Measurements from ENCODE around the gene MIF4GD. TPM values are rescaled to one million over a fixed set of nuclear protein-coding genes. Genes with fewer than 3 reads are reported as not detected.
A peak's percentile ranks its signal among the peaks of the same experiment; 100 is the strongest.

The MIF4GD gene, protein sequence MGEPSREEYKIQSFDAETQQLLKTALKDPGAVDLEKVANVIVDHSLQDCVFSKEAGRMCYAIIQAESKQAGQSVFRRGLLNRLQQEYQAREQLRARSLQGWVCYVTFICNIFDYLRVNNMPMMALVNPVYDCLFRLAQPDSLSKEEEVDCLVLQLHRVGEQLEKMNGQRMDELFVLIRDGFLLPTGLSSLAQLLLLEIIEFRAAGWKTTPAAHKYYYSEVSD
- total RNA-seq, result 10 to 100 TPM; 32.5 to 70.1 TPM

DNA sequence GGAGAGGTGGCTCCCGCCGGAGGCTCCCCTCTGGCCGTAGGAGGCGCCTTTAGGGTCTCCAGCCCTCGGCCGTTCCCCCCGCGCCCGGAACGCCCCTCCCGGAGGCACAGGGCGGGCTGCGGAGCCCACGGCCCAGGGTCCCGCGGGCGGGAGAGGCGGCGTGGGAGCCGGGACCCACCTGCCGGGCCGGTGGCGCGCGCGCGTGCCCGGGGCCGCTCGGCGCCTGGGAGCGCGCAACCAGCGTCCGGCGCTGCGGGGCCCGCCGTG, at the start of gene MIF4GD:
Gene MIF4GD, minus strand, starts transcription at position 266 of the 267 bp plus-strand sequence. CDS start 1,036 bp downstream, outside the sequence.
- peaks cover 12 to 25% of the 10 kb centered on the region in 2 donors for H3K4me1 ChIP-seq (ENCODE audit: control insufficient read depth in 1 of 2, low read depth in 2 of 2)
- peaks cover 12% of the 10 kb centered on the region for H3K36me3 ChIP-seq
- TF ChIP-seq, protein P1, sequence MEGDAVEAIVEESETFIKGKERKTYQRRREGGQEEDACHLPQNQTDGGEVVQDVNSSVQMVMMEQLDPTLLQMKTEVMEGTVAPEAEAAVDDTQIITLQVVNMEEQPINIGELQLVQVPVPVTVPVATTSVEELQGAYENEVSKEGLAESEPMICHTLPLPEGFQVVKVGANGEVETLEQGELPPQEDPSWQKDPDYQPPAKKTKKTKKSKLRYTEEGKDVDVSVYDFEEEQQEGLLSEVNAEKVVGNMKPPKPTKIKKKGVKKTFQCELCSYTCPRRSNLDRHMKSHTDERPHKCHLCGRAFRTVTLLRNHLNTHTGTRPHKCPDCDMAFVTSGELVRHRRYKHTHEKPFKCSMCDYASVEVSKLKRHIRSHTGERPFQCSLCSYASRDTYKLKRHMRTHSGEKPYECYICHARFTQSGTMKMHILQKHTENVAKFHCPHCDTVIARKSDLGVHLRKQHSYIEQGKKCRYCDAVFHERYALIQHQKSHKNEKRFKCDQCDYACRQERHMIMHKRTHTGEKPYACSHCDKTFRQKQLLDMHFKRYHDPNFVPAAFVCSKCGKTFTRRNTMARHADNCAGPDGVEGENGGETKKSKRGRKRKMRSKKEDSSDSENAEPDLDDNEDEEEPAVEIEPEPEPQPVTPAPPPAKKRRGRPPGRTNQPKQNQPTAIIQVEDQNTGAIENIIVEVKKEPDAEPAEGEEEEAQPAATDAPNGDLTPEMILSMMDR (IDR thresholded peaks at IDR 0.05), result no peak
- DNase-seq (ENCODE audit: low spot score) (no peak), ATAC-seq (ENCODE audit: insufficient number of reproducible peaks, low FRiP score, low read depth) (no peak)
- H3K27me3 ChIP-seq (replicated peaks; ENCODE audit: insufficient read depth), result no peaks in the 10 kb centered on the region
- H3K9me3 ChIP-seq, result no peaks in the 10 kb centered on the region
- peak within 1 kb of the TSS; percentile 97 to 99 for H3K27ac ChIP-seq
- H3K4me3 ChIP-seq, result peak within 1 kb of the TSS; percentile 97

DNA sequence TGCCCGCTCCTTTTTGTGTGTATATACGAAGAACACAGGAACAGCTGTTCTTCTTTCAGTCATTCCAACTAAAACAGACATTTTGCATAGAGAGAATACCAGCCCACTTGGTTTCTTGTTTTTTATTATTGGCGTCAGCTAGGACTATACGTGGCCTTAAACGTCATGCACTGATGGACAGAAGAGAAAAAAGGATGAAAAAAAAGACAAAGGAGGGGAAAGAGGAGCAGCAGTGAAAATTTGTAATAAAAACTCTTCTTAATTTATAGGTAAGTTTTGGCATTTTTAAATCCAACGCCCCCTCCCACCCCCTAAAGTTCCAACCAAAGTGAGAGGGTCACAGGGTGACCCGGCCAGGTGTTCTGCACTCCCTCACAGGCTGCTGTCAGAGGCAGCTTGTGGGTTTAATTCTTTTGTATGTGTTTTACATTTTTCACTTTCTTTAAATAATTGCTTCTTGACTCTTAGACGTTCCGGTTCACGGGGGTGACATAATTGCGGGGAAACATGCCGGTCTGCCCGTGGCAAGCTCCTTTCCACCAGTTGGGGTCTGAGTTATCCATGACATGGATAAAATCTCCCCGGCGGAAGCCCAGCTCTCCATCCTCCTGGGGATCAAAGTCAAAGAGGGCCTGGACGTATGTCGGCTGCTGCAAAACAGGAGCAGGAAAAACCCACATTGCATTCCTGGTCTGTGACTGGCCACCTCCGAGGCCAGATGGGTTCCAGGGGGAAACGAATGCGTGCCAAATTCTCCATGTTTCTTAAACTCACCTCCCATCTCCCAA, 49.1 kb upstream of the MIF4GD start:
- Histone ChIP-seq H3K4me3 (no peak overlapping the region), H3K27me3 (replicated peaks; ENCODE audit: insufficient read depth) (no peaks in the 10 kb centered on the region), H3K27ac (no peak overlapping the region), H3K9me3 (no peaks in the 10 kb centered on the region), H3K4me1 (ENCODE audit: control insufficient read depth in 1 of 2, low read depth in 2 of 2) (peaks cover 0 to 8% of the 10 kb centered on the region in 2 donors), H3K36me3 (peaks cover 41% of the 10 kb centered on the region)
- TF ChIP-seq, protein P1 (IDR thresholded peaks at IDR 0.05), result no peak
- ATAC-seq (ENCODE audit: insufficient number of reproducible peaks, low FRiP score, low read depth), result no peak
- no peak for DNase-seq (ENCODE audit: low spot score)

DNA sequence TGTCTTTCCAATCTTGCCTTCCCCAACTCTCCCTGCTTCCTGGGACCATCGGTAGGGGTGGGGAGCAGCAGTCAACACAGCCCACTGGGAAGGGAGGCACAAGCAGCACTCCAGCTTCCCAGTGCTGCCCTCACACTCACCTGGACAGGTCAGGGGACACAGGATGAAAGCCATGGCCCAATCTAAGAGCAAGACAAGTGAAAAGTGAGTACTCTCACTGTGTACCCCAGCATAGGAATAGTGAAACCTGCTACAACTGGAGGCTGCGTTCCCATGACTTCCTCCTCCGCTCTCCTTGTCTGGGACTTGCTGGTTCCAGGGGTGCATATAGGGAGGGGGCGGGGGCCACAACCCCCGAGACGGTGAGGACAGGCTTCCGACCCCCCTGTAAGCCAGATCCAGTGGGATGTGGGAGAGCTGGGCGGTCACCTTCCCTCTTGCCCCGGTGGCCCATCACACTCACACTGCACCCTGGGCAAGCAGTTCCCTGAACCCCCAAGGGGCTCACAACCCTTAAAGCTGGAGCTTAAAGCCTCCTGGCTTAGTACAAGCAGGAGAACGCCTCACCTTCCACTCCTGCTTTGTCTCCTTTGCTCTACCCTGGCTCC, 47.7 kb upstream of the MIF4GD start:
- TF ChIP-seq, protein P1 (IDR thresholded peaks at IDR 0.05), result no peak
- no peaks in the 10 kb centered on the region for H3K27me3 ChIP-seq (replicated peaks; ENCODE audit: insufficient read depth)
- H3K27ac ChIP-seq, result no peak overlapping the region
- no peaks in the 10 kb centered on the region for H3K9me3 ChIP-seq
- no peak overlapping the region for H3K4me3 ChIP-seq
- peaks cover 0 to 6% of the 10 kb centered on the region in 2 donors for H3K4me1 ChIP-seq (ENCODE audit: control insufficient read depth in 1 of 2, low read depth in 2 of 2)
- H3K36me3 ChIP-seq, result peaks cover 41% of the 10 kb centered on the region
- DNase-seq (ENCODE audit: low spot score) (no peak), ATAC-seq (ENCODE audit: insufficient number of reproducible peaks, low FRiP score, low read depth) (no peak)

DNA sequence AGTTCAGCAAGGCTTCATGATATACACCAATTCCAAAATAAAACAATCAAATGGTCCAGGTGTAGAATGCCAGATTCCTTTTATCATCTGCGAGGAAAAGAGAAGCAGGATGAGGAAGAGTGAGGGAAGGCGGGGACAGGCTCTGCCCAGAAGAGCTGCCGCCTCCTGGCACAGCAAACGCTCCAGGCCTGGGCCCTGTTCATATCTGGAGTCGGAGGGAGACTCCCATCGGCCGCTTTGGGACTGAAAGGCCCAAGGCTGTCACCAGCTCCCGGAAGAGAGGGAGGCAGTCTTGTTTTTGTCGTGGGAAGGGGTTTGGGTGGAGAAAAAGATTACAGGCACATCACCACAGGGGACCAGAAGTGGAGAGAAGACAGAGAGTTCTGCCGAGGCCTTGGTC, 47.2 kb upstream of the MIF4GD start:
- no peaks in the 10 kb centered on the region for H3K27me3 ChIP-seq (replicated peaks; ENCODE audit: insufficient read depth)
- H3K27ac ChIP-seq, result no peak overlapping the region
- peaks cover 41% of the 10 kb centered on the region for H3K36me3 ChIP-seq
- ATAC-seq (ENCODE audit: insufficient number of reproducible peaks, low FRiP score, low read depth), result no peak
- H3K4me1 ChIP-seq (ENCODE audit: control insufficient read depth in 1 of 2, low read depth in 2 of 2), result peaks cover 0 to 1% of the 10 kb centered on the region in 2 donors
- H3K9me3 ChIP-seq, result no peaks in the 10 kb centered on the region
- TF ChIP-seq, protein P1 (IDR thresholded peaks at IDR 0.05), result no peak
- H3K4me3 ChIP-seq, result no peak overlapping the region
- no peak for DNase-seq (ENCODE audit: low spot score)

DNA sequence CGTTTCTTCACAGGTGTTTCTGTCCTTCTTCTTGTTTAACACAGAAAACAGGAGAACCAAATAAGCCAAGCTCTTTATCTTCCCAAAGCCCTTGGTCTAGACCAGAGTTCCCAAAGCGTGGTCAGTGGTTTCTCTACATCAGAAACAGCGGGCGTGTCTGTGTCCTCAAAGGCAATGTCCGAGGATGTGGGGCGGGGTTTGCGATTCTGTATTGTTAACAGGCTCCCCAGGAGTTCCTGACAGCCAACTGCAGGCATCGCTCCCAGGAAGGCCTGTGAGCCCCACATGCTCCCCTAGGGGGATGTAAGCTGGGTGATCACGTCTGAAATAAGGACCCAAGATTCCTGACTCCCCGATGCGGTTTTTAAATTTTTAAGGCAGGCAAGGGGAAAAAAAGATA, 46.6 kb upstream of the MIF4GD start:
- TF ChIP-seq, protein P1 (IDR thresholded peaks at IDR 0.05), result no peak
- Histone ChIP-seq H3K36me3 (peaks cover 41% of the 10 kb centered on the region), H3K27me3 (replicated peaks; ENCODE audit: insufficient read depth) (no peaks in the 10 kb centered on the region), H3K27ac (no peak overlapping the region), H3K9me3 (no peaks in the 10 kb centered on the region), H3K4me3 (no peak overlapping the region), H3K4me1 (ENCODE audit: control insufficient read depth in 1 of 2, low read depth in 2 of 2) (no peaks in the 10 kb centered on the region)
- DNase-seq (ENCODE audit: low spot score), result no peak
- no peak for ATAC-seq (ENCODE audit: insufficient number of reproducible peaks, low FRiP score, low read depth)
